Hepatocyte (in vitro differentiated cells): ENCODE results near the gene CCDC158. TPM values are rescaled to one million over a fixed set of nuclear protein-coding genes. Genes with fewer than 3 reads are reported as not detected.

ENCODE experiments used
- DNase-seq: peaks from one replicate; pipeline ENCODE4 v3.0.0-alpha.2; 2016; ENCODE audit warnings: low spot score
- H2AFZ ChIP-seq: fragments of 200-600 bp; sonication (generic); 2 replicates; pipeline ENCODE4 v1.6.0; 2016; ENCODE audit warnings: antibody characterized with exemption, mild to moderate bottlenecking
- H3K27ac ChIP-seq: fragments of 200-600 bp; sonication (generic); 2 replicates; pipeline ENCODE4 v1.5.1; 2016; ENCODE audit warnings: mild to moderate bottlenecking
- H3K27me3 ChIP-seq: fragments of 200-600 bp; sonication (generic); 2 replicates; pipeline ENCODE4 v1.6.1; 2016
- H3K36me3 ChIP-seq: fragments of 200-600 bp; sonication (generic); replicated peaks from 2 replicates; pipeline ENCODE4 v1.5.1; 2016; ENCODE audit warnings: low read depth; ENCODE audit not compliant: insufficient read depth
- H3K4me1 ChIP-seq: fragments of 200-600 bp; sonication (generic); 2 replicates; pipeline ENCODE4 v1.5.1; 2016; ENCODE audit warnings: mild to moderate bottlenecking, moderate library complexity; ENCODE audit not compliant: insufficient read depth
- H3K4me2 ChIP-seq: fragments of 200-600 bp; sonication (generic); 2 replicates; pipeline ENCODE4 v1.6.0; 2016
- H3K4me3 ChIP-seq: fragments of 200-600 bp; sonication (generic); 2 replicates; pipeline ENCODE4 v1.5.1; 2016; ENCODE audit warnings: mild to moderate bottlenecking
- H3K79me2 ChIP-seq: fragments of 200-600 bp; sonication (generic); 2 replicates; pipeline ENCODE4 v1.6.0; 2017; ENCODE audit warnings: mild to moderate bottlenecking
- H3K9me2 ChIP-seq: fragments of 200-600 bp; sonication (generic); replicated peaks from 2 replicates; pipeline ENCODE4 v1.6.0; 2017; ENCODE audit warnings: mild to moderate bottlenecking; ENCODE audit not compliant: insufficient read depth
- H3K9me3 ChIP-seq: fragments of 200-600 bp; sonication (generic); 2 replicates; pipeline ENCODE4 v1.5.1; 2016; ENCODE audit warnings: low read depth, mild to moderate bottlenecking
- H4K20me1 ChIP-seq: fragments of 200-600 bp; sonication (generic); 2 replicates; pipeline ENCODE4 v1.6.0; 2016; ENCODE audit warnings: mild to moderate bottlenecking; ENCODE audit not compliant: insufficient read depth, poor library complexity, severe bottlenecking
- CTCF ChIP-seq: fragments of 200-600 bp; sonication (generic); IDR thresholded peaks from 2 replicates; pipeline ENCODE4 v1.5.1; 2016; ENCODE audit warnings: antibody characterized with exemption, mild to moderate bottlenecking; ENCODE audit not compliant: poor library complexity
- EZH2 ChIP-seq: fragments of 200-600 bp; sonication (generic); IDR thresholded peaks from 2 replicates; pipeline ENCODE4 v1.6.1; 2016; ENCODE audit warnings: antibody characterized with exemption, mild to moderate bottlenecking, borderline replicate concordance
- EZH2phosphoT487 ChIP-seq: fragments of 200-600 bp; sonication (generic); IDR thresholded peaks from one replicate; pipeline ENCODE4 v1.6.1; 2018; ENCODE audit warnings: antibody characterized with exemption, mild to moderate bottlenecking, low read depth, moderate library complexity; ENCODE audit not compliant: unreplicated experiment, severe bottlenecking
- WGBS: methylation state at CpG from one replicate; pipeline ENCODE4 v1.1.6; 2016; ENCODE audit warnings: low lambda C conversion rate; ENCODE audit errors: missing lambda C conversion rate; 5-methylcytosine and 5-hydroxymethylcytosine counted together
- polyA plus RNA-seq: library from polyadenylated mRNA; unstranded; fragments of >200 nt; fragmentation: Nextera tagmentation; extraction: Ambion mirVana; gene quantifications from 2 replicates; pipeline ENCODE4 v1.2.1, GENCODE V29; 2016
- total RNA-seq: library from RNA; depleted of rRNA; stranded (reverse); fragments of >200 nt; gene quantifications from 2 replicates; pipeline ENCODE4 v1.2.3, GENCODE V29; 2014

CCDC158 gene
- total and polyA plus RNA-seq, 2 experiments from 2014 or later = 0.04 TPM; not detected in 1

GRCh38 chr4:76279462-76279861 lies 141.5 kb downstream of the CCDC158 start:
- TF ChIP-seq EZH2 (no peak), EZH2phosphoT487 (no peak), CTCF (no peak)
- no peaks in the 10 kb centered on the region for H3K9me3 ChIP-seq
- H3K79me2 ChIP-seq = no peaks in the 10 kb centered on the region
- no peaks in the 10 kb centered on the region for H3K27me3 ChIP-seq
- WGBS = 85% methylated on average over 4 of the region's 4 CpGs
- peaks cover 23% of the 10 kb centered on the region for H3K4me1 ChIP-seq
- H3K36me3 ChIP-seq = no peaks in the 10 kb centered on the region
- H4K20me1 ChIP-seq = no peaks in the 10 kb centered on the region
- H3K27ac ChIP-seq = peak overlapping the region; percentile 77
- no peak overlapping the region for H2AFZ ChIP-seq
- no peaks in the 10 kb centered on the region for H3K9me2 ChIP-seq
- no peak overlapping the region for H3K4me3 ChIP-seq
- H3K4me2 ChIP-seq = no peak overlapping the region
- no peak for DNase-seq

GRCh38 chr4:76278583-76278982 lies 142.4 kb downstream of the CCDC158 start:
- H3K79me2 ChIP-seq = no peaks in the 10 kb centered on the region
- H3K4me2 ChIP-seq = no peak overlapping the region
- 74% methylated on average over 1 of the region's 1 CpG for WGBS
- TF ChIP-seq EZH2 = no peak
- TF ChIP-seq CTCF = no peak
- TF ChIP-seq EZH2phosphoT487 = no peak
- H3K27ac ChIP-seq = peak overlapping the region; percentile 77
- no peak overlapping the region for H3K4me3 ChIP-seq
- H3K9me2 ChIP-seq = no peaks in the 10 kb centered on the region
- no peaks in the 10 kb centered on the region for H4K20me1 ChIP-seq
- no peak for DNase-seq
- H3K27me3 ChIP-seq = no peaks in the 10 kb centered on the region
- H3K36me3 ChIP-seq = no peaks in the 10 kb centered on the region
- no peaks in the 10 kb centered on the region for H3K9me3 ChIP-seq
- H2AFZ ChIP-seq = no peak overlapping the region
- H3K4me1 ChIP-seq = peaks cover 24% of the 10 kb centered on the region

- Histone ChIP-seq H3K27me3 (no peaks in the 10 kb centered on the region), H3K36me3 (no peaks in the 10 kb centered on the region), H3K4me3 (no peak overlapping the region), H3K27ac (peak overlapping the region; percentile 77), H2AFZ (no peak overlapping the region), H3K79me2 (no peaks in the 10 kb centered on the region), H3K4me1 (peaks cover 24% of the 10 kb centered on the region), H4K20me1 (no peaks in the 10 kb centered on the region), H3K9me3 (no peaks in the 10 kb centered on the region), H3K4me2 (no peak overlapping the region), H3K9me2 (no peaks in the 10 kb centered on the region)
- no peak for TF ChIP-seq EZH2
- no peak for TF ChIP-seq CTCF
- TF ChIP-seq EZH2phosphoT487 = no peak
- no peak for DNase-seq
- 89% methylated on average over 1 of the region's 1 CpG for WGBS
Observed at GRCh38 chr4:76277667-76278066, 143.3 kb downstream of the CCDC158 start.

- Histone ChIP-seq H3K9me3 (no peaks in the 10 kb centered on the region), H3K4me3 (no peak overlapping the region), H3K9me2 (no peaks in the 10 kb centered on the region), H3K27me3 (no peaks in the 10 kb centered on the region), H3K4me2 (no peak overlapping the region), H3K79me2 (no peaks in the 10 kb centered on the region), H4K20me1 (no peaks in the 10 kb centered on the region), H3K27ac (peak overlapping the region; percentile 76), H2AFZ (no peak overlapping the region), H3K36me3 (no peaks in the 10 kb centered on the region), H3K4me1 (peaks cover 24% of the 10 kb centered on the region)
- TF ChIP-seq CTCF (no peak), EZH2 (no peak), EZH2phosphoT487 (no peak)
- DNase-seq = no peak
- 94% methylated on average over 9 of the region's 9 CpGs for WGBS
Observed at GRCh38 chr4:76276813-76277212, 144.1 kb downstream of the CCDC158 start.
